Naive thymus-derived CD8-positive, alpha-beta T cell (primary cell): ENCODE data around the gene NR2F6. TPM values are rescaled to one million over a fixed set of nuclear protein-coding genes. Genes with fewer than 3 reads are reported as not detected.

Experiments
- ATAC-seq, 2 donors: fragments of 150-1000 bp; cut with Tn5 transposase in 1 of 2; sonication (Bioruptor Pico), chemical (Tn5 transposase) in 1 of 2; 1 replicate in 1 of 2; 2 replicates in 1 of 2; pipeline ENCODE4 v1.10.0; 2021; ENCODE audit warnings: mild to moderate bottlenecking in 2 of 2, moderate library complexity in 2 of 2
- POLR2A ChIA-PET: fragments of 350-600 bp; sonication (Branson Sonifier 250); formaldehyde crosslinking; loops from one replicate; lab custom pipeline; 2021; ENCODE audit warnings: antibody characterized with exemption; lab: Charles Lee
- DNase-seq, 10 donors: peaks; one replicate each; pipeline versions ENCODE4 v3.0.0 to v3.0.0-alpha.2; 2020 to 2022
- H3K27ac Mint-ChIP-seq, 10 donors: one replicate each; pipeline ENCODE4 v1.8.0; 2020 to 2022; ENCODE audit warnings: mild to moderate bottlenecking in 10 of 10, mixed read lengths in 10 of 10, moderate library complexity in 4 of 10, inconsistent platforms in 1 of 10
- H3K27me3 Mint-ChIP-seq, 5 donors: one replicate each; pipeline ENCODE4 v1.8.0; 2021 to 2022; ENCODE audit warnings: mixed read lengths in 5 of 5
- H3K36me3 Mint-ChIP-seq, 3 donors: one replicate each; pipeline ENCODE4 v1.8.0; 2020 to 2022; ENCODE audit warnings: mixed read lengths in 3 of 3, mild to moderate bottlenecking in 2 of 3, inconsistent platforms in 1 of 3
- H3K4me1 Mint-ChIP-seq, 4 donors: one replicate each; pipeline ENCODE4 v1.8.0; 2021 to 2022; ENCODE audit warnings: mixed read lengths in 4 of 4
- H3K4me3 Mint-ChIP-seq, 10 donors: one replicate each; pipeline ENCODE4 v1.8.0; 2020 to 2022; ENCODE audit warnings: mild to moderate bottlenecking in 10 of 10, mixed read lengths in 10 of 10, moderate library complexity in 6 of 10, inconsistent platforms in 1 of 10
- H3K9me3 Mint-ChIP-seq, 9 donors: one replicate each; pipeline ENCODE4 v1.8.0; 2020 to 2022; ENCODE audit warnings: mixed read lengths in 9 of 9, mild to moderate bottlenecking in 3 of 9, inconsistent platforms in 1 of 9, moderate library complexity in 1 of 9
- polyA plus RNA-seq, 3 donors: library from polyadenylated mRNA; unstranded; fragments of 300-500 nt; fragmentation: Illumina TruSeq; gene quantifications; one replicate each; pipeline ENCODE4 v1.2.3, GENCODE V29; 2021
- total RNA-seq, 8 experiments: library from RNA in 2 of 8; stranded (reverse) in 2 of 8; gene quantifications; one replicate each; pipeline ENCODE4 v1.2.3 and lab custom pipeline; 2021 to 2026

Gene NR2F6
- total and polyA plus RNA-seq, 5 experiments from 2014 or later: 0.93 to 1.6 (median 1.3) TPM

- POLR2A ChIA-PET: interaction anchor here (0.6 to 3.4 kb wide), 18 partner anchors 9 to 335 kb away, joined by 3 to 43 read pairs (median 6); partner anchors contain the start of genes MRPL34, MYO9B, NR2F6 and OCEL1
- DNase-seq (peak in 2 of 10 donors; percentile 32 to 36), ATAC-seq (peak; percentile 47 to 48)
- Mint-ChIP-seq H3K4me1 (peaks cover 11 to 39% (median 29%) of the 10 kb centered on the region in 4 donors), H3K9me3 (no peaks in the 10 kb centered on the region), H3K27ac (peak overlapping the region; percentile 86 to 98 (median 96)), H3K27me3 (no peaks in the 10 kb centered on the region), H3K4me3 (peak overlapping the region; percentile 83 to 92 (median 88)), H3K36me3 (peaks cover 0 to 49% (median 4%) of the 10 kb centered on the region in 3 donors)
Measured at GRCh38 chr19:17183271-17183761, 62.4 kb downstream of the NR2F6 start.

Other genes with a start within 250 kb of the NR2F6 start
- 1 to 10 TPM; 6.4 to 7.5 TPM for gene CPAMD8, start 219.1 kb downstream of the NR2F6 start, total RNA-seq
- gene CPAMD8, start 219.1 kb downstream of the NR2F6 start, polyA plus RNA-seq: 1 to 10 TPM in 2 of 3 donors, under 1 TPM in 1; 0.89 to 2.1 (median 1.1) TPM
- 10 to 100 TPM; 18.3 to 20.4 TPM for gene HAUS8, start 170.5 kb downstream of the NR2F6 start, total RNA-seq
- 10 to 100 TPM in 1 of 3 donors, 1 to 10 TPM in 2; 5.3 to 11.9 (median 5.9) TPM for gene HAUS8, start 170.5 kb downstream of the NR2F6 start, polyA plus RNA-seq
- gene MYO9B, start 170.1 kb downstream of the NR2F6 start, total RNA-seq: 100 to 1,000 TPM; 169 to 171 TPM
- 10 to 100 TPM in 1 of 3 donors, 1 to 10 TPM in 2; 3.3 to 22.3 (median 8.0) TPM for gene MYO9B, start 170.1 kb downstream of the NR2F6 start, polyA plus RNA-seq
- gene USE1, start 30.6 kb downstream of the NR2F6 start, total RNA-seq: 10 to 100 TPM; 49.7 to 56.7 TPM
- 10 to 100 TPM; 50.4 to 69.0 (median 57.0) TPM for gene USE1, start 30.6 kb downstream of the NR2F6 start, polyA plus RNA-seq
- gene OCEL1, start 19.7 kb downstream of the NR2F6 start, total RNA-seq: 10 to 100 TPM; 38.9 to 42.3 TPM
- gene OCEL1, start 19.7 kb downstream of the NR2F6 start, polyA plus RNA-seq: 10 to 100 TPM; 21.9 to 52.4 (median 40.1) TPM
- not detected for gene USHBP1, start 18.8 kb upstream of the NR2F6 start, total RNA-seq
- not detected for gene USHBP1, start 18.8 kb upstream of the NR2F6 start, polyA plus RNA-seq
- gene BABAM1, start 21.5 kb upstream of the NR2F6 start, total RNA-seq: 100 to 1,000 TPM; 104 to 105 TPM
- 100 to 1,000 TPM; 102 to 106 (median 106) TPM for gene BABAM1, start 21.5 kb upstream of the NR2F6 start, polyA plus RNA-seq
- gene ANKLE1, start 36.0 kb upstream of the NR2F6 start, total RNA-seq: 1 to 10 TPM; 2.1 to 3.4 TPM
- 1 to 10 TPM in 2 of 3 donors, under 1 TPM in 1; 0.05 to 1.4 (median 1.0) TPM for gene ANKLE1, start 36.0 kb upstream of the NR2F6 start, polyA plus RNA-seq
- gene ABHD8, start 57.5 kb upstream of the NR2F6 start, total RNA-seq: 10 to 100 TPM; 10.4 TPM
- 1 to 10 TPM; 6.4 to 9.2 (median 9.0) TPM for gene ABHD8, start 57.5 kb upstream of the NR2F6 start, polyA plus RNA-seq
- gene MRPL34, start 60.0 kb upstream of the NR2F6 start, total RNA-seq: 10 to 100 TPM; 69.3 to 71.1 TPM
- gene MRPL34, start 60.0 kb upstream of the NR2F6 start, polyA plus RNA-seq: 100 to 1,000 TPM; 216 to 221 (median 221) TPM
- 10 to 100 TPM; 31.2 to 32.2 TPM for gene DDA1, start 63.6 kb upstream of the NR2F6 start, total RNA-seq
- 10 to 100 TPM; 23.7 to 32.6 (median 23.9) TPM for gene DDA1, start 63.6 kb upstream of the NR2F6 start, polyA plus RNA-seq
- 10 to 100 TPM; 15.7 to 18.4 TPM for gene ANO8, start 88.9 kb upstream of the NR2F6 start, total RNA-seq
- gene ANO8, start 88.9 kb upstream of the NR2F6 start, polyA plus RNA-seq: under 1 TPM; 0.08 to 0.29 (median 0.20) TPM
- 10 to 100 TPM; 51.4 to 55.6 TPM for gene GTPBP3, start 91.6 kb upstream of the NR2F6 start, total RNA-seq
- 10 to 100 TPM in 2 of 3 donors, 1 to 10 TPM in 1; 6.6 to 13.6 (median 10.3) TPM for gene GTPBP3, start 91.6 kb upstream of the NR2F6 start, polyA plus RNA-seq
- not detected for gene PLVAP, start 131.4 kb upstream of the NR2F6 start, total RNA-seq
- not detected for gene PLVAP, start 131.4 kb upstream of the NR2F6 start, polyA plus RNA-seq
- gene CCDC194, start 148.3 kb upstream of the NR2F6 start, total RNA-seq: 1 to 10 TPM; 2.4 to 3.4 TPM
- not detected for gene CCDC194, start 148.3 kb upstream of the NR2F6 start, polyA plus RNA-seq
- 10 to 100 TPM; 41.8 to 45.0 TPM for gene BST2, start 159.7 kb upstream of the NR2F6 start, total RNA-seq
- gene BST2, start 159.7 kb upstream of the NR2F6 start, polyA plus RNA-seq: 100 to 1,000 TPM; 132 to 178 (median 144) TPM
- gene MVB12A, start 174.1 kb upstream of the NR2F6 start, total RNA-seq: 10 to 100 TPM; 28.1 to 30.0 TPM
- gene MVB12A, start 174.1 kb upstream of the NR2F6 start, polyA plus RNA-seq: 10 to 100 TPM; 24.3 to 34.6 (median 31.0) TPM
- not detected for gene TMEM221, start 202.7 kb upstream of the NR2F6 start, total RNA-seq
- under 1 TPM in 1 of 3 donors, not detected in 2; 0.13 TPM for gene TMEM221, start 202.7 kb upstream of the NR2F6 start, polyA plus RNA-seq
- not detected for gene NXNL1, start 215.0 kb upstream of the NR2F6 start, total RNA-seq
- gene NXNL1, start 215.0 kb upstream of the NR2F6 start, polyA plus RNA-seq: not detected
- gene SLC27A1, start 224.6 kb upstream of the NR2F6 start, total RNA-seq: 10 to 100 TPM in 1 of 2 experiments, 1 to 10 TPM in 1; 9.4 to 10.9 TPM
- 10 to 100 TPM; 12.5 to 14.6 (median 13.8) TPM for gene SLC27A1, start 224.6 kb upstream of the NR2F6 start, polyA plus RNA-seq